IPS-NIHi7 (cell line): ENCODE data around the gene CDC20.

Source experiments
- DNase-seq: peaks from one replicate; pipeline ENCODE4 v3.0.0; 2012; ENCODE audit warnings: mixed read lengths; ENCODE audit errors: extremely low spot score

The CDC20 gene

DNA sequence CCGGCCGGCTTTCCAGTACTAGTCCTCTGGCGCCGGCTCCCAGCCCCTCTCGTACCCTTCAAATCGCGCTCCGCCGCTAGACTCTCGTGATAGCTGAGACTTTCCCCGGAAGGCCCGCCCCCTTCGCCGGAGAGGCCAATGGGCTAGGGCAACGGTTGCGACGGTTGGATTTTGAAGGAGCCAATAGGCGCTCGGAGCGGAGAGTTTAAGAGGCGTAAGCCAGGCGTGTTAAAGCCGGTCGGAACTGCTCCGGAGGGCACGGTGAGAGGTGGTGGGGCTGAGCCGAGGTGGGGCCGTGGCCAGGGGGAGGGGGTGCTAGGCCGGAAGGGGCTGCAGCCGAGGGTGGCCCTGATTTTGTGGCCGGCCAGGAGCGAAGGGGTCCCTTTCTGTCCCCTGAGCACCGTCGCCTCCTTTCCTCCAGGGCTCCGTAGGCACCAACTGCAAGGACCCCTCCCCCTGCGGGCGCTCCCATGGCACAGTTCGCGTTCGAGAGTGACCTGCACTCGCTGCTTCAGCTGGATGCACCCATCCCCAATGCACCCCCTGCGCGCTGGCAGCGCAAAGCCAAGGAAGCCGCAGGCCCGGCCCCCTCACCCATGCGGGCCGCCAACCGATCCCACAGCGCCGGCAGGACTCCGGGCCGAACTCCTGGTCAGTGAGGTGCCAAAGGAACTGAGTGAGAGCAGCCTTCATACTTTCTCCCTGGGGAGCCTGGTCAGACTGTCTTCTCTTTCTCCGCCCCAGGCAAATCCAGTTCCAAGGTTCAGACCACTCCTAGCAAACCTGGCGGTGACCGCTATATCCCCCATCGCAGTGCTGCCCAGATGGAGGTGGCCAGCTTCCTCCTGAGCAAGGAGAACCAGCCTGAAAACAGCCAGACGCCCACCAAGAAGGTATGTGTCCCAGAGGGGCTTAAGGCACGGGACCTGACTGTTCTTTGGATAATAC, at the start of gene CDC20:
CDC20 (plus strand) TSS at position 236 of the 948 bp plus-strand sequence; CDS start at position 471, 235 bp downstream.
- peak; percentile 92 for DNase-seq

DNA sequence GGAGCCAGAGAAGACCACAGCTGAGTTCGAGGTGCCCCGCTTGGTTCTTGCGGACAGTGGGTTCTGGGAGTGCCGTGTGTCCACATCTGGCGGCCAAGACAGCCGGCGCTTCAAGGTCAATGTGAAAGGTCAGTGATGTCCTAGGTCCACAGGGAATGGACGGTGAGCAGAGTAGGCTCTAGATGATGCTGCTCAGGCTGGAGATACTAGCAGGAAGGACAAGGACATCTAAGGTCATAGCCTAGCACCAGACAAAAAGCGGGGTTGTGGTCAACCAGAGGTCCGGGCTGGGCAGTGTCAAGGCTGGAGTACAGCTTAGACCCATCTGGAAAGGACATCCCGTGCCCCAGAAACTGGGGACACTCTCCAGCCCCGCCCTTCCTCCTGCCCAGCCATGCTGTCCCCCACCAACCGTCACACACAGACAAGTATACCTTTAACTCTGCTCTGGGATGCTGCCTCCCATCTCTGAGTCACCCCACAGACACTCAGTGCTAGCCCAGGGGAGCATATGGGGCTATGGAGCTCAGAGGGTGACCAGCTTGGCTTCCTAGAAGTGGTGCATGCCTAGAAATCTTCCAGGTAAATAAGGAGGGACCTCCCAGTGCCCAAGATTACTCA, 49.3 kb upstream of the CDC20 start:
- no peak for DNase-seq

DNA sequence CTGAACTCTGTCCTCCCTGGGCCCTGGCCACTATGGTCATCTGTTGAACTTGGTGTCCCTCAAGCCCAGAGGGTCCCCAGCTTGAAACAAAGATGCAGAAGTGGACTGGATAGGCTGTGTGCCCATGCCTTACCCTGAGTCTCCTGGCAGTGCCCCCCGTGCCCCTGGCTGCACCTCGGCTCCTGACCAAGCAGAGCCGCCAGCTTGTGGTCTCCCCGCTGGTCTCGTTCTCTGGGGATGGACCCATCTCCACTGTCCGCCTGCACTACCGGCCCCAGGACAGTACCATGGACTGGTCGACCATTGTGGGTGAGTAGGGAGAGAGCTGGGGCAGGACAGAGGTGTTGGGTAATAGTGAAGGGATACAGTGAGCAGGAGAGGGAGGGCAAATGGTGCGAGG, 47.3 kb upstream of the CDC20 start:
- no peak for DNase-seq

DNA sequence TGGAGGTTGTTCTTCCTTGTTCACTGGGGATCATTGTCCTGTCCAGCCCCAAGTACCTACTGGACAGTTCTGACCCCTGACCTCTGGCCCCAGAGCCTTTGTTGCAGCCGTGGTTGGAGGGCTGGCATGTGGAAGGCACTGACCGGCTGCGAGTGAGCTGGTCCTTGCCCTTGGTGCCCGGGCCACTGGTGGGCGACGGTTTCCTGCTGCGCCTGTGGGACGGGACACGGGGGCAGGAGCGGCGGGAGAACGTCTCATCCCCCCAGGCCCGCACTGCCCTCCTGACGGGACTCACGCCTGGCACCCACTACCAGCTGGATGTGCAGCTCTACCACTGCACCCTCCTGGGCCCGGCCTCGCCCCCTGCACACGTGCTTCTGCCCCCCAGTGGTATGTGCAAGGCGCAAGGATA, 46.6 kb upstream of the CDC20 start:
- DNase-seq = no peak

DNA sequence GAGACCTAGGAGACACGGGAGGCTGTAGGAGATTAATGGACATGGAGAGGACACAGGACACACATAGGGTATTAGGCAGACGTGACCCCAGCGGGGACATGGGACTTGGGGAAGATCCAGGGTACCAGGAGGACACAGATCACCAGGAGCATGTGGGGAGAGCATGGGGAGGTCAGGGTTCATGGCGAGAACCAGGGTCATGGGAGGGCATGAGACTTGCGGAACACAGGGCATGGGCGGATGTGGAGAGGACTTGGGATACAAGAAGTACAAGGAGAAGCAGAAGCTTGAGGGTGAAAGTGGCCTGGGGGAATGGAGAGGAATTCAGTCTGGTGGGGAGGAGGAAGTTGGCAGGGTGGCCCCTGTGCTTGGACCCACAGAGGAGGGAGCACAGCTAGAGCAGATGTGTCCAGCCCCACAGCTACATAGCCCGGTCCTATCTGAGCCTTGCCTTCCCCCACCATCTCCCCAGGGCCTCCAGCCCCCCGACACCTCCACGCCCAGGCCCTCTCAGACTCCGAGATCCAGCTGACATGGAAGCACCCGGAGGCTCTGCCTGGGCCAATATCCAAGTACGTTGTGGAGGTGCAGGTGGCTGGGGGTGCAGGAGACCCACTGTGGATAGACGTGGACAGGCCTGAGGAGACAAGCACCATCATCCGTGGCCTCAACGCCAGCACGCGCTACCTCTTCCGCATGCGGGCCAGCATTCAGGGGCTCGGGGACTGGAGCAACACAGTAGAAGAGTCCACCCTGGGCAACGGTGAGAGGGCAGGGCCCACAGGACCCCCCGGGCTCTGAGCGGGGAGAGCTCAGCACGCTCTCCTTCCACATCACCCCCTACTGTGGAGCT, 45.9 kb upstream of the CDC20 start:
- no peak for DNase-seq

DNA sequence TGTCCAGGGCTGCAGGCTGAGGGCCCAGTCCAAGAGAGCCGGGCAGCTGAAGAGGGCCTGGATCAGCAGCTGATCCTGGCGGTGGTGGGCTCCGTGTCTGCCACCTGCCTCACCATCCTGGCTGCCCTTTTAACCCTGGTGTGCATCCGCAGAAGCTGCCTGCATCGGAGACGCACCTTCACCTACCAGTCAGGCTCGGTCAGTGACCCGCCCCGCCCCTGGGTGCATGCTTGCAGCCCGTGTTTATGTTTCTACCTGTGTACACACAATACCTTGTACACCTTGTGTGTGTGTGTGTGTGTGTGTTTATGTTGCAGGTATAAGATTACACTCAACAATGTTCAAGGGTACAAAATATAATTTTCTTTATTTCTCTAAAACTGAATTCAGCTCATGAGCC, 45.0 kb upstream of the CDC20 start:
- DNase-seq = no peak

DNA sequence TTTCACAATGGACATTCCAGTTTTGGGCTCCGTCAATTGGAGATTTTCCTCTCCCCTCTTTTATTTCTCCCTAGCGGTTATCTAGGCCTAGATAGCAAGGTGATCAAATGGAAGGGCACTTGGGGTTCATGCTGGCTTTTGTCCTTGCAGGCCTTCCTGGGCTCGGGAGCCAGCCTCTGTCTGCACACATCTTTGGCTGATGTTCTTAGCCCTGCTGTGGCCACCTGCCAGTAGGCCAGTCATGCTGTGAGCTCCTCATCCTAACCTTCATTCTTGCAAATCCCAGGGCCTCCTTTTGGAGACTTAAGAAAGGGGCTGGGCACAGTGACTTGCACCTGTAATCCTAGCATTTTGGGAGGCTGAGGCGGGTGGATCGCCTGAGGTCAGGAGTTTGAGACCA, 44.5 kb upstream of the CDC20 start:
- no peak for DNase-seq

DNA sequence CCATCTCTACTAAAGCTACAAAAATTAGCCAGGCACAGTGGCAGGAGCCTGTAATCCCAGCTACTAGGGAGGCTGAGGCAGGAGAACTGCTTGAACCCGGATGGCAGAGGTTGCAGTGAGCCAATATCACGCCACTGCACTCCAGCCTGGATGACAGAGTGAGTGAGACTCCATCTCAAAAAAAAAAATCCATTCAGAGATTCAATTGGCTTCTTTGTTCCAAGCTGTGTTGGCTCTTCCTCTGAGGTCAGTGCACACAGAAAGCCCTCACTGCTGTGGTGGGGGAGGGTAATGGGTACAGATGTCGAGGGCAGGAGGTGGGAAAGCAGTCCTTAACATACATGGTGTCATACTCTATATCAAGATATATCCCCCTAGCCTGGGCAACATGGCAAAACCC, 43.3 kb upstream of the CDC20 start:
- no peak for DNase-seq

DNA sequence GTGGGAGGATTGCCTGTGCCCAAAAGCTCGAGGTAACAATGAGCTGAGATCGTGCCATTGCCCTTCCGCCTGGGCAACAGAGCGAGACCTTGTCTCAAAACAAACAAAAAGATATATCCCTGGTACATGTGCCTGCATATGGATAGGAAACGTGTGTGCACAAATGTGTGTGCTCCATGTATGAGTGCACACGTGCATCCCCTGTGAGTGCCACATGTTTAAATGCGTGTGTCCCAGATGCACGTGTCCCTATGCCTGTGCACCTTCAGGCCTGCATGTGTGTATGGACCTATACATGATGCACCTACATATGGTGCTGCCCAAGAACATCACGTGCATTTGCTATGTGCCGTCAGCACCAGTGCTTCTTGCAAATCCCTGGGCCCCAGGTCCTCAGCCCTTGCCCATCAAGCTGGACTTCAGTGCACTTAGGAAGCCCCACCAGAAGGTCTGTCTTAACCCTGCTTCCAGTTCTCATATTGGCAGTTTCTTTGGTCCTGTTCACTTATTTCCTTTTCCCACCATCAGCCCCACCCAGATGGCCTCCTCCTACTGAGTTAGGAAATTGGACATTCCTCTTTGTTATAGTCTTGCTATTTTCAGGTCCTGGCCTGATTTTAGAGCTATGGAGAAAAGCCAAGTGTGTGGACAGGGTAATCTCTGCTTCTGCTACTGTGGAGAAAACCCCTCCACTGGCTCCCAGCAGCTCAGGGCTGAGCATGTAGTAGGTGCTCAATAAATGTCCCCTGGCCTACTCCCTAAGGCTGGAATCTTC, 42.6 kb upstream of the CDC20 start:
- no peak for DNase-seq

DNA sequence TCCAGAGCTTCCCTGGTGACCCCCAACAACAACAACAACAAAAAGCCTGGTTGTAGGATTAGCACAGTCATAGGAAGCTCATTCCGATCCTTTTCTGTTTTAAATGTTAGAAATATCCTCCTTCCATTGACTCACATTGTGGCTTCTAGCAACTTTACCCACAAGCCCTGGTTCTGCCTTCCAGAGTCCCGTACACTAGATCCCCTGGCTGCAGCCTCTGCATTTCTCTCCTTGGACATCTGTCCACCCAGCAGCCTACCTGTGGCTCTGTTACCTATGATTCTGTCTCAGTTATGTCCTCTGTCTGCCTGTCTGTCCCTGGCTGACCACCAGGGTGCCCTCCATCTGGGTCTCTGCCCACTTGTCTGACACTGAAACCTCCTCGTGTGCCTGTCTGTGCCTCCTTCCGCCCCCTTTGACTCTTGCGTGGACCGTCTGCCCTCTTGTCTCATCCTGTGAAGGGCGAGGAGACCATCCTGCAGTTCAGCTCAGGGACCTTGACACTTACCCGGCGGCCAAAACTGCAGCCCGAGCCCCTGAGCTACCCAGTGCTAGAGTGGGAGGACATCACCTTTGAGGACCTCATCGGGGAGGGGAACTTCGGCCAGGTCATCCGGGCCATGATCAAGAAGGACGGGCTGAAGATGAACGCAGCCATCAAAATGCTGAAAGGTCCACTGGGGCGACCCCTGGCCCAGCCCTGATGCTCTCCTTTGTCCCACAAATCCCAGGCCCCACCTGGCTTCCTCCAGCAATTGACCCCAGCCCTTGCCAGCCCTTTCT, 41.9 kb upstream of the CDC20 start:
- DNase-seq = no peak

DNA sequence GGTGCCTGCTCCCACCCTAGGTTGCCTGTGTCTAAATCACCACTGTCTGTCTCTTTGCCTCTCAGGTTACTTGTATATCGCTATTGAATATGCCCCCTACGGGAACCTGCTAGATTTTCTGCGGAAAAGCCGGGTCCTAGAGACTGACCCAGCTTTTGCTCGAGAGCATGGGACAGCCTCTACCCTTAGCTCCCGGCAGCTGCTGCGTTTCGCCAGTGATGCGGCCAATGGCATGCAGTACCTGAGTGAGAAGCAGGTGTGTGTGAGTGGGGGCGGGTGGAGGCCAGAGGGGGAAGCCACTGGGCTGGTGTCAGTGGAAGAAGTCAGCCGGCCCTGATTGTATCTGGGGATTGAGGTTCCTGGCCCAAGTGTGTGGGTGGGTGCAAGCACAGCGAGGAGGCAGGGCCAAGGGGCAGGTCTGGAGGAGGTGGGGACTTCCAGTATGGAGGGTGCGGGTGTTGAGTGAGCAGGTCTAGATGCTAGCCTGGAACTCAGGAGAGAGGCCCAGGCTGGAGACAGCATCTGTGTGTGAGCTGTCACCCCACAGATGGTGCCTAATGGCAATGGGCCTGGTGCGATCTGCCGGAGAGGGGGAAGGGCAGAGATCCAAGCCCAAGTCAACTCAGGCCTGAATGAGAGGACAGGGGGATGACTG, 40.8 kb upstream of the CDC20 start:
- DNase-seq = no peak

DNA sequence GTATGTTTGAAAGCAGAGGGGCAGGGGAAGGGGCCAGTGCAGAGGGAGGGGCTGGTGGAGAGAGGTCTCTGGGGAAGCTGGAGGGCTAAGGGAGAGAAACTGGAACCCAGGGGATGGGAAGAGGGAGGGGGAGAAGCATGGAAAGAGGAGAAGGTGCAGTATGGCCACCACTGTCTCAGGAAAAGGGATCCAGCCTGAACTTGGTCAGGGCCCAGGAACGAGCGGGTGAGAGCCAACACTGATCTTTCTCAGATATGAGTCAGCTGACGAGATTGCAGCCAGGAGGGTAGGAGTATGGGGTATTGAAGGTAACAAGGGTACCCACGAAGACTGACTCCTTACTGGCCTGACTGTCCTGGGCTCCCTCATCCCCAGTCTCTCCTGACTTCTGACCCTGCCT, 40.0 kb upstream of the CDC20 start:
- no peak for DNase-seq

DNA sequence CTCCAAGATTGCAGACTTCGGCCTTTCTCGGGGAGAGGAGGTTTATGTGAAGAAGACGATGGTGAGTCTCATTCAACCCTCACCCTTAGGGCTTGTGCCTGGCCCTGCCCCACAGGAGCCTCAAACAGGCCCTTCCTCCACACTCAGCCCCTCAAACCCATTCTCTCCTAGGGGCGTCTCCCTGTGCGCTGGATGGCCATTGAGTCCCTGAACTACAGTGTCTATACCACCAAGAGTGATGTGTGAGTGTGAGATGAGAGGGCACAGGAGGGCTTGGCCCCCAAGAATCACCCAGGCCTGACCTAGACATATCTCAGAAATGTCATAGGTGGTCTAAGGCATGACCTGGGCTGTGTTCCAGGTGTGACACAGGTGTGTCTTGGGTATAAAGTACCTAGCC, 39.5 kb upstream of the CDC20 start:
- DNase-seq = no peak

DNA sequence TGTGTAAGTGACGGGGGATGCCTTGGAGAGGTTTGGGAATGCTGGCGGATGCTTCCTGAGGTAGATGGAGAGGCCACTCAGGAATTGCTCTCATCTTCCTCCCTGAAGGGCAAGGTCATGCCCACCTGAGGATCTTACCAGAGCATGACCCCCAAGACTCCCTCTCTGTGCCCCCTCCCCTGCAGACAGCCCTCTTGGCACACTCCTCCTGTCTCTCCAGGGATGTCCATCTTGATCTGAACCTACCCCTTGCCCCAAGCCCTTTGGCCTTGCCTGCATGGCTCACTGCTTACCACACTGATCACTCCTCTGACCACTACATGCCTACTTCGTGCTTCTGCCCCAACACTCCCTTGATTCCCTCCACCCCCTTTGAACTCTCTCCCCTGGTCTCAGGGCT, 39.0 kb upstream of the CDC20 start:
- no peak for DNase-seq

DNA sequence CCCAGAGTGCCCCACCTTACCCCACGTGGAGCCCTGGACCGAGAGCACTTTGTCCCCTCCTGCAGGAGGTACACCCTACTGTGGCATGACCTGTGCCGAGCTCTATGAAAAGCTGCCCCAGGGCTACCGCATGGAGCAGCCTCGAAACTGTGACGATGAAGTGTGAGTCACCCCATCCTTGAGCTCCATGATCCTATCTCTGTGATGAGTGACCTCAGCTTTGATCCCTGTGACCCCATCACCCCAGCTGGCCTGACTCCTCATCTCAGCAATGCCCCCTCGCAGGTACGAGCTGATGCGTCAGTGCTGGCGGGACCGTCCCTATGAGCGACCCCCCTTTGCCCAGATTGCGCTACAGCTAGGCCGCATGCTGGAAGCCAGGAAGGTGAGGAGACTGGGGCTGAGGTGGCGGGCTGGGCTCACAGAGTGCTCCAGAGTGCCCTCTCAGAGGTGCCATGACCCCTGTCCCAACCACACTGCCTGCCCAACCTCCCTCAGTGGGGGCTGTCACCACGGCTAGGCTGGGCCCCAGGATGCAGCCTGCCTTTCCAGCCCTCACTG, 37.4 kb upstream of the CDC20 start:
- DNase-seq = no peak

DNA sequence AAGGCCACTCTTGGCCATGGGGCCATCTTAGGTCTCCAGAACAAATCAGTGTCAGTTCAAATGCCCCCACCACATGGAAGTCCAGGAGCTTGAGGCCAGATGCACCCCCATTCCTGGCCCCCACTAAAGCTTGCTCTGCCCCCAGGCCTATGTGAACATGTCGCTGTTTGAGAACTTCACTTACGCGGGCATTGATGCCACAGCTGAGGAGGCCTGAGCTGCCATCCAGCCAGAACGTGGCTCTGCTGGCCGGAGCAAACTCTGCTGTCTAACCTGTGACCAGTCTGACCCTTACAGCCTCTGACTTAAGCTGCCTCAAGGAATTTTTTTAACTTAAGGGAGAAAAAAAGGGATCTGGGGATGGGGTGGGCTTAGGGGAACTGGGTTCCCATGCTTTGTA, 36.3 kb upstream of the CDC20 start:
- no peak for DNase-seq

DNA sequence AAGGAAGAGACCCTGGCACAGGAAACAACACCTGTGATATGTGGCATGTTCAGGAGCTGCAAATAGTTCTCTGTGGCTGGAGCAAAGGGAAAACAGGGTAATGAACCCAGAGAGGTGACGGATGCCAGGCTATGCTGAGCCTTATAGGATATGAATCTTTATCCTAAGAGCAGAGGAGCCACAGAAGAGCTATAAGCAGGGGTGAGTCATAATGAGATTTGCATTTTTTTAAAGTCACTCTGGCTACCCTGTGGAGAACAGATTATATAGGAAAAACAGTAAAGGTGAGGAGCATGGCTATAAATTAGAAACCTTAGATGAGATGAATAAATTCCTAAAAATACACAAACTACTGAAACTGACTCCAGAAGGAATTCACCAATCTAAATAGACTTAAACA, 34.0 kb upstream of the CDC20 start:
- DNase-seq = no peak

DNA sequence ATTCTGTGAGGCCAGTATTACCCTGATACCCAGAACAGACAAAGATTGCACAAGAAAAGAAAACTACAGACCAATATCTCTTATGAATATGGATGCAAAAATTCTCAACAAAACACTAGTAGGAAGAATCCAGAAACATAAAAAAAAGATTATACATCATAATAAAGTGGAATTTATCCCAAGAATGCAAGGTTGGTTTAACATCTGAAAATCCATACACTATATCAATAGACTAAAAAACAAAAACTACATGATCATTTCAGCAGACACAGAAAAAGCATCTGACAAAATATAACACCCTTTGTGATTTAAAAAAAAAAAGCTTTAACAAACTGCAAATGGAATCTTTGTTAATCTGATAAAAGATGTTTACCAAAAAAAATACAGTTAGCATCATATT, 33.4 kb upstream of the CDC20 start:
- no peak for DNase-seq

DNA sequence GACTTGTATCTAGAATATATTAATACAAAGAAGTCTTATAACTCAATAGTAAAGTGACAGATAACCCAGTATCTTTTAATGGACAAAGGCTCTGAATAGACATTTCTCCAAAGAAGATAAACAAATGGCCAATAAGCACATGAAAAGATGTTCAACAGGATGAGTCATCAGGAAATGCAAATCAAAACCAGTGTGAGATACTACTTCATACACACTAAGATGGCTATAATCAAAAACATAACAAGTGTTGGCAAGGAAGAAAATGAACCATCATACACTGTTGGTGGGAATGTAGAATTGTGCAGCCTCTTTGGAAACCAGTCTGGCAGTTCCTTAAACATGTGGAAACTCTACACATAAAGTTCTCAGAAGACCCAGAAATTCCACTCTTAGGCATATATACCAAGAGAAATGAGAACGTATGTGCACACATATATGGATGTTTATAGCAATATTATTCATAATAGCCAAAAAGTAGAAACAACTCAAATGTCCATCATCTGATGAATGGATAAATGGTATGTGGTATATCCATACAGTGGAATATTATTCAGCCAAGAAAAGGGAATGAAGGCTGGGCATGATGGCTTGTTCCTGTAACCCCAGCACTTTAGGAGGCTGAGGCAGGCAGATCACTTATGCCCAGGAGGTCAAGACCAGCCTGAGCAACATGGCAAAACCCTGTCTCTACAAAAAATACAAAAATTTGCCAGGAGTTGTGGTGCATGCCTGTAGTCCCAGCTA, 31.1 kb upstream of the CDC20 start:
- no peak for DNase-seq
